ENCODE measurements around the gene BTF3L4.

BTF3L4 gene

DNA sequence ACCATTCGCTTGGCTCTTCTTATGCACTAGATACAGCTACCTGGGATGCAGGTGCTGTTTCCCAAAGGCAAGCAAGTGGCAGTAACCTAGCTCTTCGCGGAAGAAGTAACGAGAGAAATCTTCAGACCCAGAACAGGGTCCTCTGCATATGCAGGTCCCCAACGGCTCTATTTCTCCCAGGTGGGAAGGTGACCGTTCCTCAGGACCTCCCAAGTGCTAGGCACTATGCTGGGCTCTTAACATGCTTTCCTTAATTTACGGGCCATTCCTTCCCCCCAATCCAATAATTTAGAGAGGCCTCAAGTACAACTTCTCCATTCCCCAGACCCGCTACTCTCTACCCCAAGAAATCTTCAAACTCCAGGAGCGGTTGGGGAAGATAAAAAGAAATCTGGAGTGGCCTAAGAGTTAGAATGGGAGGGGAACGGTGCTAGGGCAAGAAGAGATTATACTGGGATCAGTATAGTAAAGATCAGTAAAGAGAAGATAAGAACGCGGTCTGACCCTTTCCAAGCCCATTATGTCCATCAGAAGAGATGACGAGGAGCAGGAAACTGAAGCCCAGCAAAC is 1.5 kb upstream of the BTF3L4 start:
- Histone ChIP-seq H3K4me1 (ENCODE audit: control insufficient read depth in 5 of 5, insufficient read depth in 5 of 5, low read length in 5 of 5) (peaks cover 7 to 55% (median 52%) of the 10 kb centered on the region in 5 donors), H3K4me3 (ENCODE audit: low read depth in 1 of 5, low read length in 5 of 5) (peak overlapping the region; percentile 93 to 97 (median 96)), H3K9me3 (ENCODE audit: control insufficient read depth in 5 of 5, low read length in 5 of 5) (no peaks in the 10 kb centered on the region), H3K36me3 (ENCODE audit: control insufficient read depth in 5 of 5, insufficient read depth in 5 of 5, low read length in 5 of 5) (peaks cover 0 to 12% (median 5%) of the 10 kb centered on the region in 5 donors), H3K9ac (ENCODE audit: low read length in 5 of 5) (peak overlapping the region; percentile 78 to 99 (median 90)), H3K27ac (ENCODE audit: low read depth, low read length) (peak overlapping the region; percentile 92), H3K27me3 (ENCODE audit: control insufficient read depth in 5 of 5, insufficient read depth in 4 of 5, low read length in 5 of 5) (no peaks in the 10 kb centered on the region)

DNA sequence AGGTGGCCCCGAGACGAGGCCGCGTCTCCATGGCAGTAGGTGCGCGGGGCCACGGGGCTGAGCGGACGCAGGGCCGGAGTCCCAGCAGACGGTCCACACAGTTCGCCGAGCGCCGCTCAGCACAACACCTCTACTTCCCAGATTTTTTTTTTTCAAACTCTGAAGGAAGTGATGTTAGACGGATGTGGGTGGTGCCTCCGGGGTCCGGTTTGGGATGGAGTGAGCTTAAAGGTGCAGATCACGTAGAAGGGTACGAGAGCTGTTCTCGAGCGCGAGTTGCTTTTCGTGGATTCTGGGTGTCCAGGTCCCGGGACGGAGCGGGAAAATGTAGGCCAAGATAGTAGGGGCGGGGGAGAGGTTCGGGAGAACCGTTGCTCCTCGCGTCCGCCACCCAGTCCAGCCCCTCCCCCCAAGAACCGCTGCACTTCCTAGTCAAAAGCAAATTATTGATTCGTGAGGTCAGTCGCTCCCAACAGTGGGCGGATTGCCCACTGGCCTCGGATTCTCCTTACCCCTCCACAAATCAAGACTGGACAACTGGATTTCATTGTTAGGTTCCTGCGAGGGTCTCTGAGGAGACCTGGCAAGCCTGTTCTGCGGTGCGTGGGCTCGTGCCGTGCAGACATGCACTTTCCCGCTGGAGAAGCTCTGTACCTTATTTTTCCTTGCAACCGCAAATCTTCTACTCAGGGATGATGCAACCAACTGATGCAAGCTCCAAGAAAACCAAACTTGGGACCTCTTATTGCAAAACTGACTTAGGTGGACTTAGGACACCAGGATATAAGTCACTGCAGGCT is 829 bp upstream of the BTF3L4 start, which contains the start of gene TXNDC12:
TXNDC12 (minus strand) TSS at position 126 of the 800 bp plus-strand sequence; CDS start at position 31, 95 bp downstream.
- peak within 1 kb of the TSS; percentile 93 to 97 (median 96) for H3K4me3 ChIP-seq (ENCODE audit: low read depth in 1 of 5, low read length in 5 of 5)
- peaks cover 7 to 61% (median 53%) of the 10 kb centered on the region in 5 donors for H3K4me1 ChIP-seq (ENCODE audit: control insufficient read depth in 5 of 5, insufficient read depth in 5 of 5, low read length in 5 of 5)

DNA sequence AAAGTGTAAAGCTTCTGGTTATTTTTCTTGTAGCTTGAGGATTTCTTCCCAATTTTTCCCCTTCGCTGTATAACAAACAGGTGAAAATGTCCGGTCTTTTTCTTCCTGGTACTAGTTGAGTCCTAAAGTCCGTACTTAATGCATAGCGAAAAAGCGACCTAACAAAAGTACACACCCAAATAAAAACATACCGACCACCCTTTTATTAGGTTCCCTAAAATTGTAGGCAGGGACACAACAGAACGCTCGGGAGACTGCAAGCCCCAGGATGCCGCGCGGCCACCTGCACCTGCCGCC is 281 bp upstream of the BTF3L4 start:
- Histone ChIP-seq H3K4me3 (ENCODE audit: low read depth in 1 of 5, low read length in 5 of 5) (peak overlapping the region; percentile 93 to 97 (median 96)), H3K4me1 (ENCODE audit: control insufficient read depth in 5 of 5, insufficient read depth in 5 of 5, low read length in 5 of 5) (peaks cover 7 to 61% (median 53%) of the 10 kb centered on the region in 5 donors), H3K36me3 (ENCODE audit: control insufficient read depth in 5 of 5, insufficient read depth in 5 of 5, low read length in 5 of 5) (peaks cover 9 to 18% (median 13%) of the 10 kb centered on the region in 5 donors), H3K9me3 (ENCODE audit: control insufficient read depth in 5 of 5, low read length in 5 of 5) (no peaks in the 10 kb centered on the region), H3K27me3 (ENCODE audit: control insufficient read depth in 5 of 5, insufficient read depth in 4 of 5, low read length in 5 of 5) (no peaks in the 10 kb centered on the region), H3K27ac (ENCODE audit: low read depth, low read length) (peak overlapping the region; percentile 92), H3K9ac (ENCODE audit: low read length in 5 of 5) (peak overlapping the region in 3 of 5 donors; percentile 89 to 99 (median 91))

More for the DNA sequence above, 829 bp upstream of the BTF3L4 start, which contains the start of gene TXNDC12:
- Histone ChIP-seq H3K27me3 (ENCODE audit: control insufficient read depth in 5 of 5, insufficient read depth in 4 of 5, low read length in 5 of 5) (no peaks in the 10 kb centered on the region), H3K9me3 (ENCODE audit: control insufficient read depth in 5 of 5, low read length in 5 of 5) (no peaks in the 10 kb centered on the region), H3K36me3 (ENCODE audit: control insufficient read depth in 5 of 5, insufficient read depth in 5 of 5, low read length in 5 of 5) (peaks cover 3 to 15% (median 10%) of the 10 kb centered on the region in 5 donors), H3K27ac (ENCODE audit: low read depth, low read length) (peak within 1 kb of the TSS; percentile 92), H3K9ac (ENCODE audit: low read length in 5 of 5) (peak within 1 kb of the TSS; percentile 78 to 99 (median 90))

DNA sequence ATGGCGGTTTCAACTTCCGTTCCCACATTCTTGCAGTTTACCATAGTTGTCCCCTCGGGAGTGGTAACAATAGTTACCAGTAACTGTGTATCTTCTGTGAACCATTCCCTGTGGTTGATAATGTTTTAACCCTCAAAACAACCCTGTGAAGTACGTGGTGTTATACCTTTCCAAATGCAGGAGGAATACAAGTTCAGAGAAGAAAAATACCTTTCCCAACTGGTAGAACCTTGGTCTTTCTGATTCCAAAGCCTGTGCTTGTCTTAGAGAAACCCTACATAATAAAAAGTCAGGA is 789 bp downstream of the BTF3L4 start:
- Histone ChIP-seq H3K27me3 (ENCODE audit: control insufficient read depth in 5 of 5, insufficient read depth in 4 of 5, low read length in 5 of 5) (no peaks in the 10 kb centered on the region), H3K27ac (ENCODE audit: low read depth, low read length) (peak overlapping the region; percentile 92), H3K4me3 (ENCODE audit: low read depth in 1 of 5, low read length in 5 of 5) (peak overlapping the region; percentile 93 to 97 (median 96)), H3K4me1 (ENCODE audit: control insufficient read depth in 5 of 5, insufficient read depth in 5 of 5, low read length in 5 of 5) (peaks cover 7 to 61% (median 53%) of the 10 kb centered on the region in 5 donors), H3K9me3 (ENCODE audit: control insufficient read depth in 5 of 5, low read length in 5 of 5) (no peaks in the 10 kb centered on the region), H3K36me3 (ENCODE audit: control insufficient read depth in 5 of 5, insufficient read depth in 5 of 5, low read length in 5 of 5) (peaks cover 12 to 21% (median 15%) of the 10 kb centered on the region in 5 donors), H3K9ac (ENCODE audit: low read length in 5 of 5) (peak overlapping the region; percentile 6 to 94 (median 86))

DNA sequence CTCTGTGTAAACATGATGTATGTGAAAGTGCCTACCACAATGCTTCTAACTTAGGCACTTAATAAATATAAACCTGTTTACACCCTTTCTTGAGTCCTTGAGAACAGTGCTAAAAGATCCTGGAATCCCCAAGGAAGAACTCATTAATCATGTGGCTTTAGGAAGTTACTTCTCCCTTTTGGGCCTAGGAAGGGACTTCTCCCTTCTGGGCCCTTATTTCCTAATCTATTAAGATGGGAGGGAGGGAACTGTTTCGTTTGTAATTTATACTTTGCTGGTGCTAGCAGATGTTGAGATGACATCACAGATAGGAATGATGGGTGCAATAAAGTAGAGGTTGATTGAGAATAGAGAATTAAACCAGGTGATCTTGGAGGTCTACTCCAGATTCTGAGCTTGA is 1.2 kb downstream of the BTF3L4 start:
- peak overlapping the region; percentile 92 for H3K27ac ChIP-seq (ENCODE audit: low read depth, low read length)
- H3K36me3 ChIP-seq (ENCODE audit: control insufficient read depth in 5 of 5, insufficient read depth in 5 of 5, low read length in 5 of 5) = peaks cover 12 to 18% (median 15%) of the 10 kb centered on the region in 5 donors
- no peaks in the 10 kb centered on the region for H3K9me3 ChIP-seq (ENCODE audit: control insufficient read depth in 5 of 5, low read length in 5 of 5)
- H3K4me1 ChIP-seq (ENCODE audit: control insufficient read depth in 5 of 5, insufficient read depth in 5 of 5, low read length in 5 of 5) = peaks cover 7 to 61% (median 53%) of the 10 kb centered on the region in 5 donors
- peak overlapping the region; percentile 93 to 97 (median 96) for H3K4me3 ChIP-seq (ENCODE audit: low read depth in 1 of 5, low read length in 5 of 5)
- H3K9ac ChIP-seq (ENCODE audit: low read length in 5 of 5) = peak overlapping the region; percentile 6 to 94 (median 86)
- H3K27me3 ChIP-seq (ENCODE audit: control insufficient read depth in 5 of 5, insufficient read depth in 4 of 5, low read length in 5 of 5) = no peaks in the 10 kb centered on the region

DNA sequence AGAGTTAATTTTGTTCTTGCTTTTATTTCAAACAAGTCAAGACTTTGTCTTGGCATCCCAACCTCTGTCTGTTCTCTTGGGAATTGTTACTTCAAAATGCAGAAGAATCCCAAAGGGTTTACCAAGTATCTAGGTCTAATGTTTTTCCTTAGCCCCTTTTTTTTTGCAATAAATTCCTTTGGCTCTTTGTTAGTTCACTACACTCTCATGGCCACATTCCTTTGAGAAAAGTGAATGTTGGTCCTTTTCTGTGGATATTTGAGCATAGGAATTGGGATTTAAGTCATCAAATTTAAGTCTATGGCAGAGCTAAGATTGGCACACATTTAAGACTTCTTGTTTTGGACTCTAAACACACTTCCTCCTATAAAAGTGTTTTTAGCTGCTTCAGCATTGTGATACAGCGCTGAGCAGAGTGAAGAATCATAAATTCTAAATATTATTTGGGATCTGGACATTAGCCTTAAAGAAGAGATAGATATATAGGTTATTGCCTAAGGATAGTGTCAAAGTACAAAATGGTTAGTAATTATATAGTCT is 1.9 kb downstream of the BTF3L4 start:
- H3K4me3 ChIP-seq (ENCODE audit: low read depth in 1 of 5, low read length in 5 of 5) = peak overlapping the region in 4 of 5 donors; percentile 94 to 97 (median 96)
- H3K9me3 ChIP-seq (ENCODE audit: control insufficient read depth in 5 of 5, low read length in 5 of 5) = no peaks in the 10 kb centered on the region
- peaks cover 7 to 61% (median 53%) of the 10 kb centered on the region in 5 donors for H3K4me1 ChIP-seq (ENCODE audit: control insufficient read depth in 5 of 5, insufficient read depth in 5 of 5, low read length in 5 of 5)
- peak overlapping the region; percentile 92 for H3K27ac ChIP-seq (ENCODE audit: low read depth, low read length)
- peak overlapping the region in 1 of 5 donors; percentile 43 for H3K9ac ChIP-seq (ENCODE audit: low read length in 5 of 5)
- H3K27me3 ChIP-seq (ENCODE audit: control insufficient read depth in 5 of 5, insufficient read depth in 4 of 5, low read length in 5 of 5) = no peaks in the 10 kb centered on the region
- peaks cover 13 to 22% (median 18%) of the 10 kb centered on the region in 5 donors for H3K36me3 ChIP-seq (ENCODE audit: control insufficient read depth in 5 of 5, insufficient read depth in 5 of 5, low read length in 5 of 5)

DNA sequence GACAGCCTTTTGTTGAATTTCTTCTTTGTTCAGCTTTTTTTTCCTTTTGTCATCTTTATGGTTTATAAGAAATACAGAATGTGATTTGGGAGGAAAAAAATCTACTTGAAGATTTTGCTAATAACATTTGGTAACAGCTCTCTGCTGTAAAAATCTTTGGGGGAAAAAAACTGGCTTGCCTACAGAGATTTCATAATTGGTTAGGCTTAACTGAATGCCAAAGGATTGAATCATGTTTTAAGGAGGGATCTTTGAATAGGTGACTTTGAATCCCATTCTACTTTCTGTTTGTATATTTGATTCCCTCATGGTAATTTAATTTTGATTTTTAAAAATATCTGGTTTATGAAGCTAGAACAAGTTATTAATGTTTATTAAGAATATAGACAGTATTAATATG is 3.2 kb downstream of the BTF3L4 start:
- Histone ChIP-seq H3K4me3 (ENCODE audit: low read depth in 1 of 5, low read length in 5 of 5) (peak overlapping the region in 1 of 5 donors; percentile 22), H3K36me3 (ENCODE audit: control insufficient read depth in 5 of 5, insufficient read depth in 5 of 5, low read length in 5 of 5) (peaks cover 23 to 32% (median 29%) of the 10 kb centered on the region in 5 donors), H3K9ac (ENCODE audit: low read length in 5 of 5) (peak overlapping the region in 2 of 5 donors; percentile 0 to 34), H3K9me3 (ENCODE audit: control insufficient read depth in 5 of 5, low read length in 5 of 5) (no peaks in the 10 kb centered on the region), H3K27me3 (ENCODE audit: control insufficient read depth in 5 of 5, insufficient read depth in 4 of 5, low read length in 5 of 5) (no peaks in the 10 kb centered on the region), H3K27ac (ENCODE audit: low read depth, low read length) (peak overlapping the region; percentile 92), H3K4me1 (ENCODE audit: control insufficient read depth in 5 of 5, insufficient read depth in 5 of 5, low read length in 5 of 5) (peaks cover 4 to 56% (median 46%) of the 10 kb centered on the region in 5 donors)

DNA sequence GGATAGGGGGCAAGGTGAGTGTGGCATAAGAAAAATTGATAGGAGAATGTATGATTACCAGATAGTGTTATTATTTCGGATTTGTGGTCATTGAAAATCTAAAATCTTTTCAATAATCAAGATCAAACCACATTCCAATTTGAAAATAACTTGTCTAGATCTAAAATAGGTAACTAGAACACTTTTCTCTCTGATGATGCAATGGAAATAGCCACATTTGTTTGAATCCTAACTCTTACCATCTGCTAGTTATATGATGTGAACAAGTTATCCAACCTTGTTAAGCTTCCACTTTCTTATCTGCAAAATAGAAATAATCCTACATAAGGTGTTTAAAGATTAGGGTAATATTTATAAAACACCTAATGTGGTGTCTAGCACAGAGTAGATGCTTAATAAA is 3.8 kb downstream of the BTF3L4 start:
- Histone ChIP-seq H3K9me3 (ENCODE audit: control insufficient read depth in 5 of 5, low read length in 5 of 5) (no peaks in the 10 kb centered on the region), H3K27ac (ENCODE audit: low read depth, low read length) (peak overlapping the region; percentile 92), H3K9ac (ENCODE audit: low read length in 5 of 5) (peak overlapping the region in 1 of 5 donors; percentile 34), H3K36me3 (ENCODE audit: control insufficient read depth in 5 of 5, insufficient read depth in 5 of 5, low read length in 5 of 5) (peaks cover 28 to 37% (median 33%) of the 10 kb centered on the region in 5 donors), H3K4me1 (ENCODE audit: control insufficient read depth in 5 of 5, insufficient read depth in 5 of 5, low read length in 5 of 5) (peaks cover 2 to 51% (median 40%) of the 10 kb centered on the region in 5 donors), H3K27me3 (ENCODE audit: control insufficient read depth in 5 of 5, insufficient read depth in 4 of 5, low read length in 5 of 5) (no peaks in the 10 kb centered on the region), H3K4me3 (ENCODE audit: low read depth in 1 of 5, low read length in 5 of 5) (no peak overlapping the region)

DNA sequence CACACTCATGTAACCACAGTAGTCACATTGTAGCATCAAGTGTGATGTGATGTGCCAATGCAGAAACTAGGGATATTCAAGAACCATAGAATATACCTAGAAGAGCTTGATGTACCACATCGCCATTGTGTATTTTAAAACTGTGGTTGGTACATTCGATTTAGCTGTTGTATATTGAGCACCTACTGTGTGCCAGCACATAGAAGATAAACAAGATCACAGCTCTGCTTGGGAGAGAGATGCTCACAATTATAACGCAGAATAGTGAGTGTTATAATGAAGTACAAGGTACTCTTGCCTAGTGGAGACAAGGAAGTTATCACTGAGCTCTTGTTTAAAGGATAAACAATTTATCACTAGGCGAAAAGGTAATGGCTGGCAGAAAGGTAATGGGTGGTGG is 4.7 kb downstream of the BTF3L4 start:
- H3K9ac ChIP-seq (ENCODE audit: low read length in 5 of 5) = no peak overlapping the region
- no peaks in the 10 kb centered on the region for H3K9me3 ChIP-seq (ENCODE audit: control insufficient read depth in 5 of 5, low read length in 5 of 5)
- no peak overlapping the region for H3K27ac ChIP-seq (ENCODE audit: low read depth, low read length)
- no peaks in the 10 kb centered on the region for H3K27me3 ChIP-seq (ENCODE audit: control insufficient read depth in 5 of 5, insufficient read depth in 4 of 5, low read length in 5 of 5)
- H3K36me3 ChIP-seq (ENCODE audit: control insufficient read depth in 5 of 5, insufficient read depth in 5 of 5, low read length in 5 of 5) = peaks cover 30 to 47% (median 40%) of the 10 kb centered on the region in 5 donors
- peaks cover 2 to 43% (median 32%) of the 10 kb centered on the region in 5 donors for H3K4me1 ChIP-seq (ENCODE audit: control insufficient read depth in 5 of 5, insufficient read depth in 5 of 5, low read length in 5 of 5)
- H3K4me3 ChIP-seq (ENCODE audit: low read depth in 1 of 5, low read length in 5 of 5) = no peak overlapping the region

DNA sequence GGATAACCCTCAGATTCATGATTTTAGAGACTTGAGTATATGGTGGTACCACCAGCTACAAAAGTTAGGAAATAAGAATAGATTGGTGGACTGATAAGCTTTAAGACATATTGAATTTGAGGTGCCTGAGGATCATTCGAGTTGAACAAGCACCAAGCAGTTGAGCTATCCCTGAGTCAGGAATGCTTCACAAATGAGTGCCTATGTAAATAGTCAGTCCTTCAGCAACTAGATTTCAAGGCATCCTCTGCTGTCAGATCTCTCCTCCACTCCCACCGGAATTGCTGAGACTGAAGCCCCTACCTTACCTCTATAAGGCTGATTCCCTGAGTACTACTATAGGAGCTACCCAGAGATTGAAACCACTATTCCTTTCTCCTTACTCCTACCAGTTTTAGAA is 7.1 kb downstream of the BTF3L4 start:
- Histone ChIP-seq H3K9ac (ENCODE audit: low read length in 5 of 5) (no peak overlapping the region), H3K36me3 (ENCODE audit: control insufficient read depth in 5 of 5, insufficient read depth in 5 of 5, low read length in 5 of 5) (peaks cover 34 to 65% (median 55%) of the 10 kb centered on the region in 5 donors), H3K4me3 (ENCODE audit: low read depth in 1 of 5, low read length in 5 of 5) (no peak overlapping the region), H3K4me1 (ENCODE audit: control insufficient read depth in 5 of 5, insufficient read depth in 5 of 5, low read length in 5 of 5) (peaks cover 0 to 23% (median 12%) of the 10 kb centered on the region in 5 donors), H3K9me3 (ENCODE audit: control insufficient read depth in 5 of 5, low read length in 5 of 5) (no peaks in the 10 kb centered on the region), H3K27me3 (ENCODE audit: control insufficient read depth in 5 of 5, insufficient read depth in 4 of 5, low read length in 5 of 5) (no peaks in the 10 kb centered on the region), H3K27ac (ENCODE audit: low read depth, low read length) (no peak overlapping the region)

Data from subcutaneous abdominal adipose tissue (tissue), 5 donors.